CD4-positive, alpha-beta memory T cell (primary cell): ENCODE measurements around the gene TLR8. TPM values are rescaled to one million over a fixed set of nuclear protein-coding genes. Genes with fewer than 3 reads are reported as not detected.
"Not testable (repeated sequence)": the region's sequence is repeated elsewhere in the genome, so short reads cannot be mapped to it uniquely, and the experiment has no call there.

ENCODE experiments used
- CTCF ChIA-PET: fragments of 350-600 bp; sonication (Branson Sonifier 250); formaldehyde crosslinking; loops from one replicate; lab custom pipeline; 2021; ENCODE audit warnings: inconsistent platforms; ENCODE audit not compliant: partially characterized antibody; lab: Charles Lee
- POLR2A ChIA-PET: fragments of 350-600 bp; sonication (Branson Sonifier 250); formaldehyde crosslinking; loops from one replicate; lab custom pipeline; 2021; ENCODE audit not compliant: partially characterized antibody; lab: Charles Lee
- DNase-seq, 5 donors: peaks; one replicate each; pipeline versions ENCODE4 v3.0.0 to v3.0.0-alpha.2; 2020 to 2022; ENCODE audit warnings: mixed read lengths in 1 of 5
- H3K27ac ChIP-seq: one replicate; pipeline ENCODE4 v1.7.0; 2013; ENCODE audit warnings: low read depth, low read length
- H3K27me3 ChIP-seq: 2 replicates; pipeline ENCODE4 v1.7.0; 2013; ENCODE audit warnings: mild to moderate bottlenecking, low read length, moderate library complexity; ENCODE audit not compliant: insufficient read depth
- H3K36me3 ChIP-seq: 2 replicates; pipeline ENCODE4 v1.7.0; 2013; ENCODE audit warnings: mild to moderate bottlenecking, low read length, moderate library complexity; ENCODE audit not compliant: insufficient read depth
- H3K4me1 ChIP-seq: 2 replicates; pipeline ENCODE4 v1.7.0; 2013; ENCODE audit warnings: mild to moderate bottlenecking, low read length, moderate library complexity; ENCODE audit not compliant: insufficient read depth
- H3K4me3 ChIP-seq, 2 donors: one replicate each; pipeline ENCODE4 v1.7.0; 2013; ENCODE audit warnings: low read length in 2 of 2, mild to moderate bottlenecking in 1 of 2
- H3K9me3 ChIP-seq, 2 donors: one replicate each; pipeline ENCODE4 v1.7.0; 2013; ENCODE audit warnings: low read length in 2 of 2, control low read depth in 1 of 2; ENCODE audit not compliant: control insufficient read depth in 1 of 2
- H3K27ac Mint-ChIP-seq, 7 donors: one replicate each; pipeline ENCODE4 v1.8.0; 2020 to 2021; ENCODE audit warnings: mixed read lengths in 7 of 7, mild to moderate bottlenecking in 6 of 7, inconsistent platforms in 3 of 7, moderate library complexity in 3 of 7
- H3K27me3 Mint-ChIP-seq, 2 donors: one replicate each; pipeline ENCODE4 v1.8.0; 2020 to 2021; ENCODE audit warnings: mixed read lengths in 2 of 2
- H3K36me3 Mint-ChIP-seq, 2 donors: one replicate each; pipeline ENCODE4 v1.8.0; 2020 to 2021; ENCODE audit warnings: mixed read lengths in 2 of 2, inconsistent platforms in 1 of 2, mild to moderate bottlenecking in 1 of 2
- H3K4me1 Mint-ChIP-seq, 4 donors: one replicate each; pipeline ENCODE4 v1.8.0; 2020 to 2021; ENCODE audit warnings: mixed read lengths in 4 of 4, mild to moderate bottlenecking in 1 of 4
- H3K4me3 Mint-ChIP-seq, 8 donors: one replicate each; pipeline ENCODE4 v1.8.0; 2020 to 2021; ENCODE audit warnings: mixed read lengths in 8 of 8, mild to moderate bottlenecking in 7 of 8, moderate library complexity in 6 of 8, inconsistent platforms in 3 of 8
- H3K9me3 Mint-ChIP-seq, 8 donors: one replicate each; pipeline ENCODE4 v1.8.0; 2020 to 2021; ENCODE audit warnings: mixed read lengths in 8 of 8, mild to moderate bottlenecking in 5 of 8, inconsistent platforms in 3 of 8, moderate library complexity in 1 of 8
- intact Hi-C: fragments of 100-400 bp; cut with micrococcal nuclease; formaldehyde crosslinking; loops from one replicate; pipeline ENCODE4 v1.15.1; 2023
- polyA plus RNA-seq, 2 donors: library from polyadenylated mRNA; unstranded; fragments of 300-500 nt; fragmentation: Illumina TruSeq; gene quantifications; one replicate each; pipeline ENCODE4 v1.2.3, GENCODE V29; 2021
- total RNA-seq, 2 experiments: library from RNA; stranded (reverse); gene quantifications; one replicate each; pipeline ENCODE4 v1.2.3, GENCODE V29; 2021

TLR8 gene
- total and polyA plus RNA-seq, 4 experiments from 2014 or later: 0.26 to 0.33 TPM; not detected in 2

DNA sequence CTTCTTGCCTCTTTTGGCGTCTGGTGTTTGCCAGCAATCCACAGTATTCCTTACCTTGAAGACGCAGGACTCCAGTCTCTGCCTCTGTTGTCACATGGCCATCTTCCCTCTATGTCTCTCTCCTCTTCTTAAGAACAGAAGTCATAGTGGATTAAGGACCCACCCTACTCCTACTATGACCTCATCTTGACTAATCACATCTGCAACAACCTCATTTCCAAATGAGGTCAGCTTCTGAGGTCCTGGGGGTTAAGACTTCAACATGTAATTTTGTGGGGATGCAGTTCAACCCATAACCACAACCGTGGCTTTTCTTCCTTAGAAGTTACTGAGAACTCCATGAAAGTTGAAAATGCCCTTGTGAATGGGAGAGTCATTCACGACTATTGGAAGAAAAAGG, 23.3 kb downstream of the TLR8 start:
- peaks cover 1 to 2% of the 10 kb centered on the region in 2 donors for H3K27me3 Mint-ChIP-seq
- H3K9me3 Mint-ChIP-seq: peaks cover 0 to 8% (median 6%) of the 10 kb centered on the region in 8 donors
- POLR2A ChIA-PET: no interaction called here
- no peak overlapping the region for H3K4me3 Mint-ChIP-seq
- no peak for DNase-seq
- Histone ChIP-seq H3K27ac (no peak overlapping the region), H3K4me3 (no peak overlapping the region), H3K36me3 (no peaks in the 10 kb centered on the region), H3K27me3 (no peaks in the 10 kb centered on the region), H3K9me3 (no peaks in the 10 kb centered on the region), H3K4me1 (no peaks in the 10 kb centered on the region)
- intact Hi-C loops: no loop called here
- H3K4me1 Mint-ChIP-seq: no peaks in the 10 kb centered on the region
- no peak overlapping the region for H3K27ac Mint-ChIP-seq
- CTCF ChIA-PET: no interaction called here
- H3K36me3 Mint-ChIP-seq: no peaks in the 10 kb centered on the region

DNA sequence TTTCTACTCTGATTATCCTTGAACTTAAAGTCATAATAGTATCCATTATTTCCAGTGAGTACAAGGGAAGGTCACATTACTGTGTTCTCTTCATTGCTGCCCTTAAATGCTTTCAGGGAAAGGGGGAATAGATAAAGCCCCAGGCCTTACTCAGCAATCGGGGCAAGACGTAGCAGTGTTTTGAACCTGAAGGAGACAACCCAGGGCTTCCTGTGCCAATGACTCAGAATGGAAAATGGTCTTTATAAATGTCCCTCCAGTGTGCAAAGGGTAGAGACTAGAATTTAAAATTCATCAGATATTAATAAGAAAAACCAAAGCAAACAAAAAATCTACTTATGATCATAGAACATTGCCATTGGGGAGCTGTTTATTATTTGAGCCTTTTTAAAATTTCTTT, 23.7 kb downstream of the TLR8 start:
- DNase-seq: no peak
- no peak overlapping the region for H3K4me3 ChIP-seq
- POLR2A ChIA-PET: no interaction called here

DNA sequence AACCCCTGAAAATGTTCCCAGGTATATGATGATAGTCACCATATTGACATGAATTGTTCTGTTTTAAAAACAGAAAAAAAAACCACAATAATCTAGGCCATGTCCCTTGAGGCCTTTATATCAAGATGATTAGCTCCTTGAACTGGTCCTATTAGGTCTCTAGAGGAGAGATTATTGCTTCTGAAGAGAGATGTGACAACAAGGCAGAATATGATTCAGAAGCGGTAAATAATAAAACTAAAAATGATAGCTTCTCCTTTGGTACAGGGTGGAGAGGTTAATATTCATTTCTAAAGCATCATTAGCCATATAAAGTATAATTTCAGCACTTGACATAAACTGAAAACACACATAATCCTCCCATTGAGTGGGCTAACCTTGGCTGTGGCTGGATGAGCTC, 25.8 kb downstream of the TLR8 start:
- intact Hi-C loops: no loop called here
- no peaks in the 10 kb centered on the region for H3K27me3 ChIP-seq
- Mint-ChIP-seq H3K4me1 (no peaks in the 10 kb centered on the region), H3K4me3 (no peak overlapping the region), H3K9me3 (peaks cover 0 to 7% (median 2%) of the 10 kb centered on the region in 8 donors), H3K27me3 (no peaks in the 10 kb centered on the region), H3K27ac (no peak overlapping the region), H3K36me3 (no peaks in the 10 kb centered on the region)
- no peaks in the 10 kb centered on the region for H3K4me1 ChIP-seq
- H3K36me3 ChIP-seq: no peaks in the 10 kb centered on the region
- no peak overlapping the region for H3K4me3 ChIP-seq
- DNase-seq: no peak
- CTCF ChIA-PET: interaction anchor here (2.1 kb wide), 1 partner anchor 14 kb away, joined by 5 read pairs; no protein-coding TSS in a partner anchor
- no peaks in the 10 kb centered on the region for H3K9me3 ChIP-seq
- H3K27ac ChIP-seq: no peak overlapping the region
- POLR2A ChIA-PET: no interaction called here

More for the DNA sequence above, 23.7 kb downstream of the TLR8 start:
- Histone ChIP-seq H3K27me3 (no peaks in the 10 kb centered on the region), H3K9me3 (no peaks in the 10 kb centered on the region), H3K36me3 (no peaks in the 10 kb centered on the region), H3K4me1 (no peaks in the 10 kb centered on the region), H3K27ac (no peak overlapping the region)
- Mint-ChIP-seq H3K27me3 (peaks cover 0 to under 1% of the 10 kb centered on the region in 2 donors), H3K27ac (no peak overlapping the region), H3K9me3 (peaks cover 0 to 7% (median 4%) of the 10 kb centered on the region in 8 donors), H3K4me1 (no peaks in the 10 kb centered on the region), H3K36me3 (no peaks in the 10 kb centered on the region), H3K4me3 (no peak overlapping the region)
- intact Hi-C loops: no loop called here
- CTCF ChIA-PET: no interaction called here

DNA sequence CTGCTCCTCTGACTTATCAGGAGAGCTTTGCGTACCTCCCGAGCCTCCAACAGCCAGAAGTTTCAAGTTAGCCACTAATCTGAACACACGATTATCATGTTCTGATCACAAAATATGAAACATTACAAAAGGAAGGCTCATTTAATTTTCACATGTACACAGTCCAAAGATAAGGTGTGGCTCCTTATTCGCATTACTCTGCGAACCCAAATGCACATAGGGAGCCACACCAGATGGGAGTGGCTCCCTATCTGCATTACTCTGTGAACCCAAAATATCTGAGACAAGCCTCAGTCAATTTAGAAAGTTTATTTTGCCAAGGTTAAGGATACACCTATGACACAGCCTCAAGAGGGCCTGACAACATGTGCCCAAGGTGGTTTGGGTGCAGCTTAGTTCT, 28.4 kb downstream of the TLR8 start:
- no peak overlapping the region for H3K27ac ChIP-seq
- H3K9me3 ChIP-seq: no peaks in the 10 kb centered on the region
- no peak overlapping the region for H3K4me3 ChIP-seq
- no peaks in the 10 kb centered on the region for H3K4me1 ChIP-seq
- DNase-seq: no peak
- no peaks in the 10 kb centered on the region for H3K9me3 Mint-ChIP-seq
- intact Hi-C loops: no loop called here
- no peak overlapping the region for H3K27ac Mint-ChIP-seq
- no peaks in the 10 kb centered on the region for H3K4me1 Mint-ChIP-seq
- CTCF ChIA-PET: no interaction called here
- no peaks in the 10 kb centered on the region for H3K27me3 Mint-ChIP-seq
- POLR2A ChIA-PET: no interaction called here
- H3K4me3 Mint-ChIP-seq: no peak overlapping the region
- no peaks in the 10 kb centered on the region for H3K36me3 Mint-ChIP-seq
- no peaks in the 10 kb centered on the region for H3K27me3 ChIP-seq
- H3K36me3 ChIP-seq: no peaks in the 10 kb centered on the region

DNA sequence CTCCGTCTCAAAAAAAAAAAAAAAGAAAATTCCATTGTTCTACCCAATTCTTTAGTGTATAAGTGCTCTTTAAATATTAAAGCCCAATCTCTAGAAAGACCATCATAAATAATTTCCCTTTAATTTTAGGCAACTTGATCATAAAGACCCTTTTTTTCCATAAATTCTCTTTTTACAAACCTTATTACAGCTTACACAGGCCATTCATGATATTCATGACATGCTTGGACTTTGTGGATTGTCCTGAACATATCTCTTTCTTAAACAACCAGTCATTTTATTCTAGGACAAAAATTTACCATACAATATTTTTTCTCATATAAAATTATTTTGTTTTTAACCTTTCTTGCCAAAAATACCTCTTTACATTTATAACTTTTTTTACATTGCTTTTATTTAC, 30.5 kb downstream of the TLR8 start:
- POLR2A ChIA-PET: no interaction called here
- no peak overlapping the region for H3K4me3 Mint-ChIP-seq
- no peaks in the 10 kb centered on the region for H3K27me3 ChIP-seq
- no peak for DNase-seq
- no peak overlapping the region for H3K27ac ChIP-seq
- H3K27me3 Mint-ChIP-seq: no peaks in the 10 kb centered on the region
- H3K4me3 ChIP-seq: no peak overlapping the region
- no peaks in the 10 kb centered on the region for H3K9me3 ChIP-seq
- no peak overlapping the region for H3K27ac Mint-ChIP-seq
- no peaks in the 10 kb centered on the region for H3K9me3 Mint-ChIP-seq
- intact Hi-C loops: no loop called here
- H3K4me1 Mint-ChIP-seq: no peaks in the 10 kb centered on the region
- no peaks in the 10 kb centered on the region for H3K4me1 ChIP-seq
- CTCF ChIA-PET: interaction anchor here (2.0 kb wide), 1 partner anchor 9 kb away, joined by 7 read pairs; no protein-coding TSS in a partner anchor
- no peaks in the 10 kb centered on the region for H3K36me3 ChIP-seq
- no peaks in the 10 kb centered on the region for H3K36me3 Mint-ChIP-seq

DNA sequence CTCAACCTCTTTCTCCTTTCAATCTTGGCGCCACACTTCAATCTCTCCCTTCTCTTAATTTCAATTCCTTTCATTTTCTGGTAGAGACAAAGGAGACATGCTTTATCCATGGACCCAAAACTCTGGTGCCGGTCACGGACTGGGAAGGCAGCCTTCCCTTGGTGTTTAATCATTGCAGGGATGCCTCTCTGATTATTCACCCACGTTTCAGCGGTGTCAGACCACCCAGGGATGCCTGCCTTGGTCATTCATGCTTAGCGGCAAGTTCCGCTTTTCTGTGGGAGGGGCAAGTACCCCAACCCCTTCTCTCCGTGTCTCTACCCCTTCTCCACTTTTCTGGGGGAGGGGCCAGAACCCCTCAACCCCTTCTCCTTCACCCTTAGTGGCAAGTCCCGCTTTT, 34.1 kb downstream of the TLR8 start:
- H3K27me3 Mint-ChIP-seq, H3K36me3 Mint-ChIP-seq, H3K4me1 ChIP-seq, H3K9me3 ChIP-seq, H3K4me3 ChIP-seq, H3K4me3 Mint-ChIP-seq, H3K27ac ChIP-seq, H3K9me3 Mint-ChIP-seq, H3K36me3 ChIP-seq, H3K27ac Mint-ChIP-seq, H3K4me1 Mint-ChIP-seq, CTCF ChIA-PET, intact Hi-C loops, DNase-seq, POLR2A ChIA-PET, H3K27me3 ChIP-seq: not testable (repeated sequence)

DNA sequence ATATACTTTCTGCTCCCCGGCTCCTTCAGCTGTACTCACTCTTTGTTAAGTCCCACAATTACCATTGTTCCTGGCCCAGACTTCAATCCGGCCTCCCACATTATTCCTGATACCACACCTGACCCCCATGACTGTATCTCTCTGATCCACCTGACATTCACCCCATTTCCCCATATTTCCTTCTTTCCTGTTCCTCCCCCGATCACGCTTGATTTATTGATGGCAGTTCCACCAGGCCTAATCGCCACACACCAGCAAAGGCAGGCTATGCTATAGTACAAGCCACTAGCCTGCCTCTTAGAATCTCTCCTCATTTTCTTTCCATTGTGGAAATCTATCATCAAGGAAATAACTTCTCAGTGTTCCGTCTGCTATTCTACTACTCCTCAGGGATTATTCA, 37.2 kb downstream of the TLR8 start:
- POLR2A ChIA-PET, H3K27me3 ChIP-seq, DNase-seq, H3K4me3 ChIP-seq, H3K27ac Mint-ChIP-seq, H3K36me3 Mint-ChIP-seq, H3K27ac ChIP-seq, H3K9me3 ChIP-seq, intact Hi-C loops, H3K9me3 Mint-ChIP-seq, H3K36me3 ChIP-seq, H3K4me3 Mint-ChIP-seq, H3K27me3 Mint-ChIP-seq, CTCF ChIA-PET: not testable (repeated sequence)
- peaks cover 14 to 25% (median 20%) of the 10 kb centered on the region in 4 donors for H3K4me1 Mint-ChIP-seq
- peaks cover 18% of the 10 kb centered on the region for H3K4me1 ChIP-seq

DNA sequence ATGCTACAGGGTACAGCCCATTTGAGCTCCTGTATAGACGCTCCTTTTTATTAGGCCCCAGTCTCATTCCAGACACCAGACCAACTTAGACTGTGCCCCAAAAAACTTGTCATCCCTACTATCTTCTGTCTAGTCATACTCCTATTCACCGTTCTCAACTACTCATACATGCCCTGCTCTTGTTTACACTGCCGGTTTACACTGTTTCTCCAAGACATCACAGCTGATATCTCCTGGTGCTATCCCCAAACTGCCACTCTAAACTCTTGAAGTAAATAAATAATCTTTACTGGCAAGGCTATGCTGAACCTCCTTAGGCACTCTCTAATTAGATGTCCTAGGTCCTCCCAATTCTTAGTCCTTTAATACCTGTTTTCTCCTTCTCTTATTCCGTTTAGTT, 38.0 kb downstream of the TLR8 start:
- H3K4me3 ChIP-seq, H3K9me3 ChIP-seq, DNase-seq, H3K9me3 Mint-ChIP-seq, H3K36me3 ChIP-seq, H3K36me3 Mint-ChIP-seq, H3K27ac Mint-ChIP-seq, H3K27me3 ChIP-seq, intact Hi-C loops, H3K4me3 Mint-ChIP-seq, H3K27me3 Mint-ChIP-seq, H3K27ac ChIP-seq: not testable (repeated sequence)
- POLR2A ChIA-PET: interaction anchor here (17.9 kb wide), 1 partner anchor 28 kb away, joined by 1441 read pairs; the partner anchor contains the start of gene TMSB4X
- CTCF ChIA-PET: interaction anchor here (3.5 to 7.3 kb wide), 2 partner anchors 152 to 546 kb away, joined by 161 to 210 read pairs; no protein-coding TSS in a partner anchor
- peaks cover 27% of the 10 kb centered on the region for H3K4me1 ChIP-seq
- H3K4me1 Mint-ChIP-seq: peaks cover 21 to 33% (median 27%) of the 10 kb centered on the region in 4 donors
